Amygdala (tissue), 56 donors: Measurements from ENCODE around the gene RAD51B.

Experiments used
- DNase-seq, 56 donors: peaks; one replicate each; lab custom pipeline; 2025; lab: John Stamatoyannopoulos, UW

The RAD51B gene

DNA sequence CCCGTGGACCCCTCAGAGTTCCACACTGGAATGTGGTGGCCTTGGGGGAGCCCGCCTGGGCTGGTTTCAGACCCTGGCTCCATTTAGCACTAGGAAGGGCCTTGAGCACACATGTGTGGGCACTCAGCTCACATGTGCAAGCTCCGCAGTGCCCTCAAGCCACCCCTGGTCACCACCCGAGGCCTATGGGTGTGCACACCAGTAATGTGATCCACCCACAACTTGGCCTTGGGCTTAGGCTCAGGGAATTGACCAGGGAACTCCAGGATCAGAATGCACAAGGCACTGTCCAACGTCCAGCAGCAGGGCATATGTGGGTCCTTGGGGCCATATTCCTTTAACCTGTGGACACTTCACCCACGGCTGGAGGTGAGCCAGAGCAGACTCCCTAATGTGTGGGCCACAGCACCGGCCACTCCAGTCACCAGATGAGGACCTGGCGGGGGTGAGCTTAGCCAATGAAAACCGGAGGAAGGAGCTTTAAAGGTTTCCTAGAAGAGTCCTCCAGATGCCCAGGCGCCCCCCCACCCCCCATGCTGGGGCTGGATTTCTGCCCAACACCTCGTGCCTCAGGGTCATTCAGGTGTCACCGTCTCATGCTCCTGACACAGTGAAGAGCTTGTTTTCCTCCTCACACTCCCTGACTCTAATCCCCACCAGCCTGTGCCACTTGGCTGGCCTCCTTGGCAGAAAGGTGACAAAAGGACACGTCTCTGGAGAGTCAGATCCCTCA lies 764.1 kb downstream of the RAD51B start:
- peak in 1 of 56 donors; percentile 43 for DNase-seq

DNA sequence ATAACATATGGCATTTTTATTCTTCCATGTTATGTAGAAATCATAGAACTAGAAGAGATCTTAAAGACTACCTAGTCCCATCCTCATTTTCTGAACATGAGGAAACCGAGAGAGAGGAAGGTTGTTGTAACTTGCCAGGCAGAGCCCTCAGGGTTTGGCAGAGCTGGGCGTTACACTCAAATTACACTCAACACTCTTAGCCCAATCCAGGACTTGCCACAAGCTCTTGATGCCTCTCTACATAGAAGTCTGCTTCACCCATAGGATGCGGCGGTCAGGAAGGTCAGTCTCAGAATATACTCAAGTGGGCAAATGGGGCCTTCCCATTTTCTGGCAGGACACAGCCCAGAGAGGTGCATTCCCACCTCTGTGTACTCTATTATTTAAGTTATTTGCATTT lies 765.2 kb downstream of the RAD51B start:
- DNase-seq: no peak

DNA sequence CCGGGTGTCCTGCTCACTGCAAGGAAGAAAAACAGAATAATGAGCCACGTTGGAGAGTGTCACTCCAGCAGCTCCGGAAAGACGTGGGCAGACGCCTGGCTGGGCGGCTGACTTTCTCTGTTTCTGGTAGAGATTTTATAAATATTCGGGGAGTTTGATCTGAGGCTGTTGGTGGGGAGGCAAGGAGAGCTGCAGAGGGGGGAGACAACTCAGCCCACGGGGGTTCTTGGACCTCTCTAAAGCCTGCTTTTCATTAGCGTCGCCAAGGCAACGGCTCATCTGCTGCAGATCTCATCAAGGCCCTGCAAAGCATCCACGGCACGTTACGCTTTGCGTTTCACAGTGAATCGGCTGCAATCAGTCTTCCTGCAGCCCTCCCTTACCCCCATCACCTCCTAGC lies 766.1 kb downstream of the RAD51B start:
- peak in 32 of 56 donors; percentile 11 to 79 (median 44) for DNase-seq

DNA sequence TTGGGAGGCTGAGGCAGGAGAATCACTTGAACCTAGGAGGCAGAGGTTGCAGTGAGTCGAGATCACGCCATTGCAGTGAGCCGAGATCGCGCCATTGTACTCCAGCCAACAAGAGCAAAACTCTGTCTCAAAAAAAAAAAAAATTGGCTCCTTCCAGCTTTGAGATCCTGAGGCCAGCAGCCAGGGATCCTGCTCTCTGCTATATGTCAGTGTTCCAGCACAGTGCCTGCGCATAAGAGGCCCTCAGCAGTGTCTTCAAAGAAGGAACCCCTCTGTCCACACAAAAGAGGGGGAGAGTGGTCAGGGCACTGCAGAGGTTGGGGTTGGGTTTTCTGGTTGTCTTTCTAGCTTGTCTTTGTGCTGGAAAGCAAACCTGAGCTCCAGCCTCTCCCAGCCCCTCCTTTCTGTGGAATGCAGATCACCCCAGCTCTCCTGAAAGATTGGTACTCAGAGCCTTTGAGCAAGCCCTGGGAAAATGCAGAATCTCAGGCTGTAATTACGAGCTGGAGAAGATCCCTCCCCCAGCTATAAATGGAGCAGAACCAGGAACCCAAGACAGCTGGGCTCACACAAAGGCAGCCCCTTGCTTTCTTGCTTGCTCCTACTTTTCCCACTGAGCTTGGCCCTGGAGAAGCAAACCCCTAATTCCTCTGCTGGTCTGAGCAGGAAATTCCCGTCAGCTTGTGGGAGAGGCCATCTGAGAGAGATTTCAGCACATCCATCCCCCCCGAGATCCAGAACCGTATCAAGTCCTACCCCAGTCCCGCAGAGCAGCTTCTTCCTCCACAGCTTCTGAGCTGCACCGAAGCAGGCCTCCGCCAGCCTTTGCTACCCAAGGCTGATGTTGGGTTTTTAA lies 767.5 kb downstream of the RAD51B start:
- no peak for DNase-seq

DNA sequence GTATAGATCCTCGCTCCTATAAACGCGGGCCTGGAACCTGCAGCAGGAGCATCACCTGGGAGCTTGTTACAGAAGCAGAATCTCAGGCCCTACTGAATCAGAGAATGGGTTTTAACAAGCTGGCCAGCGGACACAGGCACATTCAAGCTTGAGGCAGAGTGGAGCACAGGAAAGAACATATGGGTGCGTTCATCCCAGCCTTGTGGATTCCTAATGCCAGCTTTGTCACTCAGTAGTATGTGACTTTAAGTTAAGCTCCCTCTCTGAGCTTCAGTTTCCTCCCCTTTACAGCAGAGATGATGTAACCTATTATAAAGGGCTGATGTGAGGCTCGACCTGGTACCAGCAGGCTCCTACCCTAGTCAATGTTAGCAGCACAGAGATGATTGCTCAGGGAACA lies 768.4 kb downstream of the RAD51B start:
- DNase-seq: no peak

DNA sequence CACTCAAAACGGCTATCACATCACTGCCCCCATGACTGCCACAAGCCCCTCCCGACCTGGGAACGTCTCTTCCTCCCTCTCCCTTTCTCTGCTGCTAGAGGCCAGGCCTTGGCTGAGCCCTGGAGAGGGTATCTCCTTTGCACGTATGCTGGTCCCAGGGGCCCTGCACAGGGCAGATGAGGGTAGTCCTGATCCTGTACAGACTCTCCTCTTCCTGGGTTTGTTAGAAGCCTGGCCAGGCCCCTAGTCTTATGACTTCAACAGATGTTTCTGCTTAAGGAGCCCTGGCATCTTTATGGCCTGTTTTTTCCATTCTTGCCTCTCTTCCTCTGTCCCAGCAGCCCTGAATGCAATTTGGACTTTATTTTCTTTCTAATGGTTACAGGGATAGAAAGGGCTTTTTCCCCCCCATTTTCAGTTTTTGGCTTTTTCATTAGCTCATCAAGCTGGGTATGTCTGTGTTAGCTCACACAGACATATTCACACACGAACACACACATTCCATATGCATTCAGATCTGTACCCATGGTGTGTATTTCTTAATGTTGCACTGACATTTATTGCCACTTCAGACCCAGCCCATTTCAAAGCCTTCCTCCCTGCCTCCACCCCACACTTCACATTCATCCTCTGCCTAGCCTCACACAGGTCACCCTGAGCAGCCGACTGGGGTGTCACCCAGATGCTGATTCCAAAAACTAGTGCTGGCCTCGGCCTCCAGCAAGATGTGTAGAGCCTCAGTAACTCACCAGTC lies 770.0 kb downstream of the RAD51B start:
- no peak for DNase-seq

GRCh38 chr14:68590201-68590522 lies 770.6 kb downstream of the RAD51B start:
- DNase-seq: no peak

GRCh38 chr14:68591786-68592185 lies 772.2 kb downstream of the RAD51B start:
- DNase-seq: no peak

DNA sequence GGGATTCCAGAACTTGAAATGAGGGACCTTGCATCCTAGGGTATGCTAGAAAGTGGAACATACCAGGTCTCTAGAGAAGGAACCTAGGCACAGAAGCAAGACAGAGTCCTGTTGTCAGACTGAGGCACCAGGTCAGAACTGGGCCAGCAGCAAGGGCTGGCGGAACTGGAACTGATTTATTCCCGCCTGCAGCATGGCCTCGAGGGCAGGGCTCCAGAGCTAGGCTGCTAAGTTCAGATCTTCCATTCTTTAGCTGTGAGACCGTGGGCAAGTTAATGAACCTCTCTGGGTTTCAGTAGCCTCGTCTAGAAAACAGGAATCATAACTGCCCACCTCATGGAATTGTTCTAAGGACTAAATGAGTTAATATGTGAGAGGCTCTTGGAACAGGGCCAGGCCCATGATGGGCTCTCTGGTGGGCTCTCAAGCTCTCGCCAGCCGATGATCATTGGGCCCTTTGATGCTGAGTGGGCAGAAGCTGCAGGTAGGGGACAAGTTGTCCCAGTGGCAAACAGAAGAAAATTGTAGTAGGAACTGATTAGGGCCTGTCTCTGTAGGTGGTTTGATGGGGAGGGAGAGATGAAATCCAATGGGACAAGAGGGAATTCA lies 773.5 kb downstream of the RAD51B start:
- no peak for DNase-seq

- DNase-seq: no peak
Observed at GRCh38 chr14:68593806-68594536, 774.4 kb downstream of the RAD51B start.

GRCh38 chr14:68594737-68595380 lies 775.3 kb downstream of the RAD51B start:
- DNase-seq: no peak

- no peak for DNase-seq
Observed at GRCh38 chr14:68596211-68596610, 776.6 kb downstream of the RAD51B start.

- no peak for DNase-seq
Observed at GRCh38 chr14:68596701-68597100, 777.1 kb downstream of the RAD51B start.

- DNase-seq: no peak
Observed at GRCh38 chr14:68598089-68598488, 778.5 kb downstream of the RAD51B start.

DNA sequence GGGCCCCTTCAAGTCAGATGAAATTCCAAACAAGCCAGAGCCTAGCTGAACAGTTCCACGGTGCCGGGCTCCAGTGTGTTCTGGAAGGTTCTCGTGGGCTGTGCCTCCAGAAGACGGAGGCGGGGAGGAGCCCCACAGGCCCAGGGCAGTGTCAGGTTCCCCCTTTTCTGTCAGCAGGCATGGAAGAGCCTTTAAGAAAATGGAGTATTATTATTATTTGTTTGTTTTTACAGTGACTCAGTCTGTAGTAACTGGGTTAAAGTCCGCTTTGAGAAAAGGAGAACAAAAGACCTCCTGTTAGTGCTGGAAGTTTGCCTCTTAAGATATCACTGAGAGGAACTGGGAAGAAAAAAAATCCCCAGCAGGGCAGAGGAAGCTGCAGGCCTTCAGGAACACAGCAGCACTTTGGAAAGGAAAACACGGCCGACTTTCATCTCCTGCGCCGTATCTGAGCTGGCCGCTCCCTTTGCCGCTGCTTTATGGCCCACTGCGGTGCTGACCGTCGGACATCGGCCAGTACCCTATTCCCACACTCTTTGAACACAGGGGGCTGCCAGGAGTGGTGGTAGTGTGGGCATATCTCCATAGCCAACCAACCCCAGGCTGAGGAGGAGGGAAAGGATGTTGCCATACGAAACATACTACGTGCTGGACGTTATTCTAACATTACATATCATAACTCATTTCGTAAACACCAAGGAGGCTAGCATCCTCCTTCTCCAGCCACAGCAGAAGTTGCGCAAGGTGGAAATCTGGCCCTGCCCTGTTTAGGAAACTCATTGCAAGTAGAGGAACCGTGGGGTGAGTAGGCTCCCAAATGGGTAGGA lies 779.3 kb downstream of the RAD51B start:
- peak in 17 of 56 donors; percentile 14 to 84 (median 30) for DNase-seq

- peak in 3 of 56 donors; percentile 18 to 34 (median 24) for DNase-seq
Observed at GRCh38 chr14:68599896-68600610, 780.5 kb downstream of the RAD51B start.

DNA sequence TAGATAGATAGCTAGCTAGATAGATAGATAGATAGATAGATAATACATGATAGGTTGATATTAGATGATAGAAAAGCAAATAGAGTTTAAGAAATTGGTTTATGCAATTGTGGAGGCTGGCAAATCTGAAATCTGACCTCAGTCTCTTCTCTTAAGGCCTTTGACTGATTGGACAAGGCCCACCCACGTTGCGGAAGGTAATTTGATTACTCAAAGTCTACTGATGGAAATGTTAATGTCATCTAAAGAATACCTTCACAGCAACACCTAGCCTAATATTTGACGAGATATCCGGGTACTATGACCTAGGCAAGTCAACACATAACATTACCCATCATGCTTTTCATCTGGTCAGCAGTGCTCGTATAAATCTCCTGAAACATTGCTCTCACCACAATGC lies 782.9 kb downstream of the RAD51B start:
- no peak for DNase-seq
